Adrenal gland (tissue), 5 donors: Measurements from ENCODE around the gene MRGPRD.

Source experiments
- CTCF ChIP-seq, 6 experiments: fragments of 450-650 bp in 4 of 6; fragments of 200-600 bp in 2 of 6; sonication (generic) in 1 of 6; IDR thresholded peaks; 1 replicate in 5 of 6; 2 replicates in 1 of 6; pipeline versions ENCODE4 v1.5.1 to v1.8.0; 2016 to 2021; ENCODE audit warnings: antibody characterized with exemption in 6 of 6, mild to moderate bottlenecking in 2 of 6, moderate library complexity in 1 of 6
- POLR2A ChIP-seq, 2 donors: fragments of 450-650 bp; IDR thresholded peaks; one replicate each; pipeline ENCODE4 v1.6.1; 2017; ENCODE audit warnings: antibody characterized with exemption in 2 of 2, mild to moderate bottlenecking in 2 of 2, moderate library complexity in 1 of 2
- donor health status: DM: no; HTN: no; CAD: no.

- no peak for TF ChIP-seq CTCF (IDR thresholded peaks at IDR 0.05)
- TF ChIP-seq POLR2A (IDR thresholded peaks at IDR 0.05), result no peak
These were observed 30.0 kb downstream of the MRGPRD start for GRCh38 chr11:68950762-68951161.
